NCI-H82 (cell line): ENCODE results near the gene PPM1E.

Experiments used
- DNase-seq: peaks from one replicate; lab custom pipeline; 2025; lab: John Stamatoyannopoulos, UW

PPM1E gene

GRCh38 chr17:58996968-58997367 lies 241.3 kb downstream of the PPM1E start:
- DNase-seq, result no peak

GRCh38 chr17:58997756-58998553 lies 242.3 kb downstream of the PPM1E start:
- DNase-seq, result no peak

DNA sequence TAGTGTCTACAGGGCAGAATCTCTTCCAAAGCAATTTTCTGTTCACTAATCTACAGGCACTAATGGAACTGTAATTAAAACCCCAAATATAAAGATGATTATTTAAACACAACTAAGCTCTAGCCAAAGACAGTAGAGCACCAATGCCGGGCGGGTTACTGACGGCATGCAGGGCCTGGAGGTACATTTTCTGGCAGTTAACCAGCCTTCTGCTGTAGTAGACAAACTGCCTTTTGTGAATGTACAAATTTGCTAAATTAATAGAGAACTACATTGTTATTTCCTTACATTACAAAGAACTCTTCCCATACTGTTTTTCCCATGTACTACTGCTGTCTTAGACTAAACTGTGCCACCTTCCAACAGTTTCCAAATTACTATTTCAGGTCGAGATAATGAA lies 243.2 kb downstream of the PPM1E start:
- DNase-seq, result no peak

DNA sequence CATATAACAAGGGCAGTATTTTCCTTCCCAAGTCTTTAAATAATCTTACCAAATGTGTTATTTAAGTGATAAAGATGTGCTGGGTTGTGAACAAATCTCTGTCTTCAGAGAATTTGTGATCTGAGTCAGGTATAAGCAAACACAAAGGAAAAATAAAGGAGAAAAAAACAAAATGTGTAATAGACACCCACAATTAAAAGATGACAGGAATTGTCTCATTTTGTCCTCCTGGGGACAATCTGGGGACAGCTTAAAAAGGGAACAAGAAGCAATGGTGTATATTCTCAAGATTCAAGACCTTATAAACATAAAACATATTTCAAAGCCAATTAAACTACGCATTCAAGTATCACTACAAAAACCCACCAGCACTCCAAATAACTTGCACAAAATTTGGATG lies 243.8 kb downstream of the PPM1E start:
- DNase-seq, result no peak

- no peak for DNase-seq
Measured at GRCh38 chr17:59000022-59000421, 244.4 kb downstream of the PPM1E start.

DNA sequence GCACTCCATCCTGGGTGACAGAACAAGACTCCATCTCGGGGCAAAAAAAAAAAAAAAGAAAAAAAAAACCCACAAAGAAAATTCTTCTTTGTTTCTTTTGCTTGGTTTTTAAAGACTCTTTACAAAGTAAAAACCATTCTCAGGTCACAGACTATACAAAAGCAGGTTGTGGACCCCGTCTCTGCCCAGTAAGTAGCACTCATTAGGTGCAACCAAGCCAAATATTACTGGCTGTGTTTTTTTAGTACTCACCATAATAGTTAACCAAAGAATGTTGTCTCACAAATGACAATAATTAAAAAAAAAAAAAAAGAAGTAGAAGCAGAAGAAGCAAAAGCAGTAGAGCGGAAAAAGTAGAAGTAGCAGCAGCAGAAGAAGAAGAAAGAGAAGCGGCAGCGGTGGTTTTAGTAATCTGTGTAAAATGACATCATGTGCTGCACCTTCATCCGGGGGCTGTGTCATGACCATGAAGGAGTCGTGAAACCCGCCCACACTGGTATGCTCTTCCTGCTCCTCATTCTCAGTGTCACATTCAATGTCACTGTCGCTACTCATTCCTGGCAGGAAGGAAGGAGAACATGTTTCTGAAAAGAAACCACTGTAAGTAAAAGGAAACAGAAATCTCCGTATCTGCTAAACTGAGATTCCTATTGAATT lies 245.6 kb downstream of the PPM1E start:
- DNase-seq, result no peak

GRCh38 chr17:59002126-59002525 lies 246.5 kb downstream of the PPM1E start:
- no peak for DNase-seq

DNA sequence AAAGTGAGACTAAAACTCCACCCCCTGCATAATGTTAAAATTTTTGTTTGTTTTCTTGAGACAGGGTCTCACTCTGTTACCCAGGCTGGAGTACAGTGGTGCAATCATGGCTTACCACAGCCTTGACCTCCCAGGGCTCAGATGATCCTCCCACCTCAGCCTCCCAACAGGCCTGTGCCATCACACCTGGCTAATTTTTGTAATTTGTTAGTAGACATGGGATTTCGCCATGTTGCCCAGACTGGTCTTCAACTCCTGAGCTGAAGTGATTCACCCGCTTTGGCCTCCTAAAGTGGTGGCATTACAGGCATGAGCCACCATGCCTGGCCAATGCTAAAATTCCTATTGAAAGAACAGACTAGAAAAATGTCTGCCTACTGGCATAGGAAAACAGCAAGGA lies 247.2 kb downstream of the PPM1E start:
- DNase-seq, result no peak

GRCh38 chr17:59003860-59004259 lies 248.2 kb downstream of the PPM1E start:
- DNase-seq, result no peak

- DNase-seq, result peak; percentile 76
Measured at GRCh38 chr17:59004338-59005111, 248.9 kb downstream of the PPM1E start.

GRCh38 chr17:59007995-59008394 lies 252.3 kb downstream of the PPM1E start:
- DNase-seq, result peak; percentile 10

GRCh38 chr17:59008737-59009136 lies 253.1 kb downstream of the PPM1E start:
- DNase-seq, result no peak

DNA sequence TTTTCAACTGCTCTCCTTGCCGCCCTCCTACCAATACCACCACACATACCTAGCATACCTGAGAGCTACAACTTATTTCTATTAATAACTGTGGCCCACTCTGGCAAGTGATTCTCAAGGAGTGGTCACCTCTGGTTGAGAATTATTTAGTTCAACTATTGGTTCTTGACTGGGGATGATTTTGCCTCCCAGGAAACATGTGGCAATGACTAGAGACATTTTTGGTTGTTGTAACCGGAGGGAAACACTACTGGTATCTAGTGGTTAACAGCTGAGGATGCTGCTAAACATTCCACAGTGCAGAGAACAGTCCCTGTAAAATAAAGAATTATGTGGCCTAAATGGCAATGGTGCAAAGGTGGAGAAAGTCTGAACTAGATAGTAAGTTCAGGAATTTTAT lies 254.4 kb downstream of the PPM1E start:
- DNase-seq, result no peak

DNA sequence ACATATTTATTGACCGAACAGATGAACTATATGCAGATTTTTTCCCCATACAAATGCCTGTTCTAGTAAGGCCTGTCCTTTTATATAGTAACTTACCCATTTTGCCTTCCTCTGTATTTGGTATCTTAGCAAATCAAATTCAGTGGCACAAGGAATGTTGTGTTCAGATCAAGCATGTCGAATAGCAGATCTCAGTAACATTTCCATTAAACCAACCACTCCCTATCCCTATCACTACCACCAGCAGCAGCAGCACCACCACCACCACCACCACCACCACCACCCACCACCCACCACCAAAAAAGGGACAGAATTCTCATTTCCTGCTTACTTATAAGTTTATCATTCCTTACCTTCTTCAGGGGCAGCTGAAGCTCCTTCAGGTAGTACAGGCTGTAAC lies 256.3 kb downstream of the PPM1E start:
- DNase-seq, result no peak

DNA sequence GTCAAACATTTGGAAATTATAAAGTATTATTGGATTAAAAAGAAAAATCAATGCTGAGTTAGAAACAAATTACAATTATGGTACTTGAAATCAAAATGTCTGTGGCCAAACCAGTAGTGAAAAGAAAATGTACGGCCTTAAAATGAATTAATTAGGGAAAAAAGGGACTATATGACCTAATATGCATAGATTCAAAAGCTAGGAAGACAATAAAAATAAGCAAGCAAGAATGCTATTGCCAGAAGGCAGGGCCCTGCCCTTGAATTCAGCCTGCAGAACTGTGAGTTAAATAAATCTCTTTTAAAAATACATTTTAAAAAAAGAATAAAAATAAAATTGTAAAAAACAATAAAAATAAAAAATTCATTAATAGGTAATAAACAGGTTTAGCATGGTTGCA lies 262.4 kb downstream of the PPM1E start:
- DNase-seq, result no peak

GRCh38 chr17:59024916-59025315 lies 269.3 kb downstream of the PPM1E start:
- DNase-seq, result no peak

DNA sequence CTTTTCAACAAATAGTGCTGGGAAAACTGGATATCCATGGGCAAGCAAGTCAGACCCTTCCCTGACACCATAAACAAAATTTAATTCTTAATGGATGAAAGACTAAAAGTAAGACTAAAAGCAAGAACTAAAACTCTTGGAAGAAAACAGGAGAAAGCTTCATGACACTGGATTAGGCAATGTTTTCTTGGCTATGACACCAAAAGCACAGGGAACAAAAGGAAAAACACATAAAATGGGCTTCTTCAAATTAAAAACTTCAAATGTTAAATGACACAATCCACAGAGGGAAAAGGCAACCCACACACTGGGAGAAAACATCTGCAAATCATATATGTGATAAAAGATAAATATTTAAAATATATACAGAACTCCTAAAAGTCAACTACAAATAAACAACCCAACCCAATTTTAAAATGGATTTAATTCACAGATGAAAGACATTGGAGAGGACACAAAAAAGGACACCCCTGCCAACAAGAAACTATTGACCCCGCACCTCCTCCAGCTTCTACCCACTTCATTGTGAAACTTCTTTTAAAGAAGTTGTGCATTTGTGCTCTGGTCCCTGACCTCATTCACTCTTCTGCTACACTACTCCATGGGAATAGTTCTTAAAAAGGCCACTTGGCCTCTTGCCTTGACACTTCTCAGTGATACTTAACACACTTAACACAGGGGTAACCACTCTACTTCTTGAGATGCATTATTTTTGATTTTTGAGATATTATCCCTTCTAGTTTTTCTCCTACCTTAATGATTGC lies 270.7 kb downstream of the PPM1E start:
- DNase-seq, result no peak

DNA sequence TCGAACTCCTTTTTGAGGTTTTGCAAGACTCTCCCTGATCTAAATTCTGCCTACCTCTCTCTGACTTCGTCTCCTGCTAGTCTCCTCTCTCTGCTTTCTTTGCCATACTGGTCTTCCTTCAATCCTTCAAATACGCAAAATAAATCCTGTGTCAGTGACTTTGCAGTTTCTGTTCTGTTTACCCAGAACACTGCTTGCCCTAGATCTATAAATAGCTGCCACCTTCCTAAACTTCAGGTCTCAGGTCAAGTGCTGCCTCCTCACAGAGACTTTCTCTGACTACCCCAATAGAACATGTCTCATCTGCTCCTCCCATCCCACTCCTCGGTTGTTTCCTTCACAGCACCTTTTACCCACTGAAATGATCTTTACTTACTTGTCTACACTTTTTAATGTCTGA lies 272.1 kb downstream of the PPM1E start:
- DNase-seq, result no peak

DNA sequence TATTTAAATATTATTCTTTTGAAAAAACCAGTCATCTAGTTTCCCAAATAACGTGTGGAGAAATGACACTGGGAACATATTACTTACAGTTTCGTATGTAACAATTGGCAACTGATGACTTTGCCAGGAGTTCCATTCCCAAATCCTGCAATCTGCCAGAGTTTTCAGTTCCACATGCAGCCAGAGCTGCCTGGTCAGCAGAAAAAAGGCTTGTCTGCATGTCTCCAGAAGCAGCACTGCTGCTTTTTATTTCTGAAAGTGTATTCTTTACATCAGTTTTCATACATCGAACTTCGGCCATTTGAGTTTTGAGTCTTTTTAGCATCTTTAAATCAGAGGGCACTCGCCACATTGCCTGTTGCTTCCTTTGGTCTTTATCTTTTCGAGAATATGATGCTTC lies 272.7 kb downstream of the PPM1E start:
- DNase-seq, result no peak

DNA sequence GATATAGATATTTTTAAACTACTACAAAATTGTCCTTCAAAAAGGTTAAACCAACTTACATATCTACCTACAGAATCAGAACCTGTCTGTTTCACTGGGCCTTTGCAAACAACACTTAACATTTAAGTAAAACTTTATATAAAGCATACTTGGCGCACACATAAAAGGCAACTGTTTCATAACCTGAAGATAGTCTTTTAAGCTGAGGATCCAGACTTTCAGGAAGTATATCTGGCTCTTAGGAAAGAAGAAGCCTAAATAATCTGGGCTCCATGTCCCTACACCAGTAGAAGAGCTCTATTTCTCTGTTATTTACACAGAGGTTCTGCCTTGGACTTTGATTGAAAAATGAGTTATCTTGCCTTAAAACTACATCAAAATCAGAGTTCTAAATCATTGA lies 275.2 kb downstream of the PPM1E start:
- DNase-seq, result no peak
